Heart left ventricle (tissue), 13 donors: ENCODE data around the gene IGFBP1.

Experiments used
- POLR2A ChIP-seq, 2 donors: fragments of 450-650 bp; IDR thresholded peaks; one replicate each; pipeline ENCODE4 v1.6.1; 2017; ENCODE audit warnings: antibody characterized with exemption in 2 of 2, mild to moderate bottlenecking in 2 of 2, moderate library complexity in 2 of 2
- TF ChIP-seq, protein P1 (sequence below), 12 donors: fragments of 200-600 bp; sonication (generic) in 4 of 12; IDR thresholded peaks; one replicate each; pipeline versions ENCODE4 v1.5.0 to v1.8.0; 2018 to 2022; ENCODE audit warnings: antibody characterized with exemption in 12 of 12, mild to moderate bottlenecking in 5 of 12
- donor health status: ischemic (EF 13 %, LVEDD 7.1; RV severe dilation, severe dysfunction).
- donor health status: DM: no; HTN: yes; CAD: no.
- donor health status: DM: no; HTN: no; CAD: no.
- donor health status: ischemic (EF 25% LVEDD 6.9; RV normal size, moderate dysfunction).
- donor health status: ischemic (EF 25% LVEDD 5.7; RV mildly dilated, moderate dysfunction).
- donor health status: ischemic (EF 35%, LVEDD 5.7; RV mildly dilated, moderate dysfunction).
- donor health status: nonischemic (EF 11% LVEDD 7.7; RV severe dilation, severe dysfunction).
- donor health status: DM: yes; HTN: yes; CAD: no.
- donor health status: PGD.
- donor health status: ischemic (EF 29% LVEDD 5.4; RV normal size, mild dysfunction).
- donor health status: nonischemic (EF 23%, LVEDD 6.1; RV moderate dilation, normal function).

DNA sequence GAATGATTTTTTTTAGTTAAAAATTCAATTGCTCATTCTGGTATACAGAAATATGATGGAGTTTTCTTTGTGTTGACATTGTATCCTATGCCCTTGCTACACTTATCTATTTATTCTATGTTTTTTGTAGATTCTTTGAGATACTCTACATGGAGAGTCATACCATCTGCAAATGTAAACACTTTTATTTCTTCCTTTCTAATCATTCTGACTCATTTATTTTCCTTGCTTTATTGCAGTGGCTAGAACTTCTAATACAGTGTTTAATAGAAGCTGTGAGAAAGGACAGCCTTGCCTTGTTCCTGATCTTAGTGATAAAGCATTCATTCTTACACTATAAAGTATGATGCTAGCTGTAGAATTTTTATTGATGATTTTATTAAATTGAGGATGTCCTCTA lies 42.7 kb downstream of the IGFBP1 start:
- TF ChIP-seq, protein P1, sequence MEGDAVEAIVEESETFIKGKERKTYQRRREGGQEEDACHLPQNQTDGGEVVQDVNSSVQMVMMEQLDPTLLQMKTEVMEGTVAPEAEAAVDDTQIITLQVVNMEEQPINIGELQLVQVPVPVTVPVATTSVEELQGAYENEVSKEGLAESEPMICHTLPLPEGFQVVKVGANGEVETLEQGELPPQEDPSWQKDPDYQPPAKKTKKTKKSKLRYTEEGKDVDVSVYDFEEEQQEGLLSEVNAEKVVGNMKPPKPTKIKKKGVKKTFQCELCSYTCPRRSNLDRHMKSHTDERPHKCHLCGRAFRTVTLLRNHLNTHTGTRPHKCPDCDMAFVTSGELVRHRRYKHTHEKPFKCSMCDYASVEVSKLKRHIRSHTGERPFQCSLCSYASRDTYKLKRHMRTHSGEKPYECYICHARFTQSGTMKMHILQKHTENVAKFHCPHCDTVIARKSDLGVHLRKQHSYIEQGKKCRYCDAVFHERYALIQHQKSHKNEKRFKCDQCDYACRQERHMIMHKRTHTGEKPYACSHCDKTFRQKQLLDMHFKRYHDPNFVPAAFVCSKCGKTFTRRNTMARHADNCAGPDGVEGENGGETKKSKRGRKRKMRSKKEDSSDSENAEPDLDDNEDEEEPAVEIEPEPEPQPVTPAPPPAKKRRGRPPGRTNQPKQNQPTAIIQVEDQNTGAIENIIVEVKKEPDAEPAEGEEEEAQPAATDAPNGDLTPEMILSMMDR (IDR thresholded peaks at IDR 0.05), result no peak
- no peak for TF ChIP-seq POLR2A (IDR thresholded peaks at IDR 0.05)
